Suprapubic skin (tissue), 4 donors: ENCODE data around the gene MYOT. TPM values are rescaled to one million over a fixed set of nuclear protein-coding genes. Genes with fewer than 3 reads are reported as not detected.

Experiments used
- DNase-seq, 2 donors: peaks; one replicate each; pipeline ENCODE4 v3.0.0-alpha.2; 2019; ENCODE audit warnings: low spot score in 2 of 2
- H3K27ac ChIP-seq: fragments of 200-600 bp; sonication (generic); one replicate; pipeline ENCODE4 v1.5.1; 2019
- H3K27me3 ChIP-seq: fragments of 200-600 bp; sonication (generic); one replicate; pipeline ENCODE4 v1.5.1; 2019
- H3K36me3 ChIP-seq: fragments of 200-600 bp; sonication (generic); one replicate; pipeline ENCODE4 v1.5.1; 2019
- H3K4me1 ChIP-seq: fragments of 200-600 bp; sonication (generic); one replicate; pipeline ENCODE4 v1.5.1; 2019
- H3K4me3 ChIP-seq: fragments of 200-600 bp; sonication (generic); one replicate; pipeline ENCODE4 v1.5.1; 2019; ENCODE audit warnings: mild to moderate bottlenecking
- H3K9me3 ChIP-seq: fragments of 200-600 bp; sonication (generic); one replicate; pipeline ENCODE4 v1.5.1; 2019
- CTCF ChIP-seq, 2 donors: fragments of 200-600 bp in 1 of 2; fragments of 450-650 bp in 1 of 2; sonication (generic) in 1 of 2; IDR thresholded peaks; one replicate each; pipeline ENCODE4 v1.5.1; 2016 to 2019; ENCODE audit warnings: antibody characterized with exemption in 2 of 2, mild to moderate bottlenecking in 1 of 2, moderate library complexity in 1 of 2
- EP300 ChIP-seq: sonication (generic); formaldehyde crosslinking; IDR thresholded peaks from one replicate; pipeline ENCODE4 v1.6.1; 2017; ENCODE audit warnings: antibody characterized with exemption
- POLR2A ChIP-seq, 2 donors: fragments of 450-650 bp; IDR thresholded peaks; one replicate each; pipeline ENCODE4 v1.6.1; 2017; ENCODE audit warnings: antibody characterized with exemption in 2 of 2, mild to moderate bottlenecking in 2 of 2, moderate library complexity in 2 of 2
- POLR2AphosphoS5 ChIP-seq, 3 donors: sonication (generic); formaldehyde crosslinking; IDR thresholded peaks; one replicate each; pipeline ENCODE4 v1.6.1; 2017; ENCODE audit warnings: antibody characterized with exemption in 3 of 3
- WGBS: methylation state at CpG from one replicate; pipeline ENCODE4 v1.1.5; 2018; 5-methylcytosine and 5-hydroxymethylcytosine counted together
- total RNA-seq, 4 donors: library from RNA; depleted of rRNA; stranded (reverse); fragments of >200 nt; gene quantifications; one replicate each; pipeline ENCODE4 v1.1.0, GENCODE V29; 2016

MYOT gene
- total RNA-seq, 4 donors from 2014 or later, result 1.8 TPM; not detected in 3

- H3K4me1 ChIP-seq, result no peaks in the 10 kb centered on the region
- DNase-seq, result no peak
- no peak for TF ChIP-seq POLR2A (IDR thresholded peaks at IDR 0.05)
- no peak for TF ChIP-seq CTCF (IDR thresholded peaks at IDR 0.05)
- no peak for TF ChIP-seq EP300
- no peak for TF ChIP-seq POLR2AphosphoS5 (IDR thresholded peaks at IDR 0.05)
- H3K36me3 ChIP-seq, result no peaks in the 10 kb centered on the region
- no peaks in the 10 kb centered on the region for H3K9me3 ChIP-seq
- H3K4me3 ChIP-seq, result no peak overlapping the region
- no peak overlapping the region for H3K27ac ChIP-seq
- H3K27me3 ChIP-seq, result no peaks in the 10 kb centered on the region
Observed at GRCh38 chr5:137826067-137826466, 41.6 kb upstream of the MYOT start.

GRCh38 chr5:137828180-137828579 is 39.5 kb upstream of the MYOT start:
- no peak for TF ChIP-seq POLR2A (IDR thresholded peaks at IDR 0.05)
- TF ChIP-seq EP300, result no peak
- no peak for TF ChIP-seq POLR2AphosphoS5 (IDR thresholded peaks at IDR 0.05)
- no peak for TF ChIP-seq CTCF (IDR thresholded peaks at IDR 0.05)
- H3K9me3 ChIP-seq, result no peaks in the 10 kb centered on the region
- WGBS, result 51% methylated on average over 3 of the region's 3 CpGs
- H3K4me3 ChIP-seq, result no peak overlapping the region
- no peaks in the 10 kb centered on the region for H3K27me3 ChIP-seq
- H3K36me3 ChIP-seq, result no peaks in the 10 kb centered on the region
- no peak overlapping the region for H3K27ac ChIP-seq
- H3K4me1 ChIP-seq, result peaks cover under 1% of the 10 kb centered on the region
- DNase-seq, result no peak

- no peak for DNase-seq
- Histone ChIP-seq H3K36me3 (no peaks in the 10 kb centered on the region), H3K9me3 (no peaks in the 10 kb centered on the region), H3K4me1 (peaks cover 5% of the 10 kb centered on the region), H3K27ac (no peak overlapping the region), H3K27me3 (no peaks in the 10 kb centered on the region), H3K4me3 (no peak overlapping the region)
- TF ChIP-seq POLR2AphosphoS5 (IDR thresholded peaks at IDR 0.05) (no peak), EP300 (no peak), POLR2A (IDR thresholded peaks at IDR 0.05) (no peak), CTCF (IDR thresholded peaks at IDR 0.05) (no peak)
- WGBS, result 89% methylated on average over 1 of the region's 1 CpG
Observed at GRCh38 chr5:137828664-137829063, 39.0 kb upstream of the MYOT start.

GRCh38 chr5:137831105-137831504 is 36.6 kb upstream of the MYOT start:
- no peak for TF ChIP-seq CTCF (IDR thresholded peaks at IDR 0.05)
- TF ChIP-seq EP300, result no peak
- no peak for TF ChIP-seq POLR2AphosphoS5 (IDR thresholded peaks at IDR 0.05)
- TF ChIP-seq POLR2A (IDR thresholded peaks at IDR 0.05), result no peak
- WGBS, result 58% methylated on average over 2 of the region's 2 CpGs
- H3K4me1 ChIP-seq, result peaks cover 6% of the 10 kb centered on the region

GRCh38 chr5:137831526-137831925 is 36.1 kb upstream of the MYOT start:
- peaks cover 7% of the 10 kb centered on the region for H3K4me1 ChIP-seq
- WGBS, result 76% methylated on average over 3 of the region's 3 CpGs
- H3K27me3 ChIP-seq, result no peaks in the 10 kb centered on the region
- no peaks in the 10 kb centered on the region for H3K9me3 ChIP-seq
- DNase-seq, result no peak
- H3K4me3 ChIP-seq, result no peak overlapping the region
- no peak overlapping the region for H3K27ac ChIP-seq
- TF ChIP-seq CTCF (IDR thresholded peaks at IDR 0.05) (no peak), POLR2A (IDR thresholded peaks at IDR 0.05) (no peak), EP300 (no peak), POLR2AphosphoS5 (IDR thresholded peaks at IDR 0.05) (no peak)
- no peaks in the 10 kb centered on the region for H3K36me3 ChIP-seq

More at GRCh38 chr5:137831105-137831504, 36.6 kb upstream of the MYOT start:
- Histone ChIP-seq H3K27me3 (no peaks in the 10 kb centered on the region), H3K36me3 (no peaks in the 10 kb centered on the region), H3K9me3 (no peaks in the 10 kb centered on the region), H3K4me3 (no peak overlapping the region), H3K27ac (no peak overlapping the region)
- no peak for DNase-seq
